HEK293T (cell line): Measurements from ENCODE around the gene BCL7A.

Experiments
- CTCF ChIA-PET: fragments of 350-600 bp; formaldehyde crosslinking; extraction: SDS; loops from one replicate; lab custom pipeline; 2021; ENCODE audit warnings: antibody characterized with exemption, inconsistent platforms; lab: Yijun Ruan, JAX
- POLR2A ChIA-PET: fragments of 350-600 bp; formaldehyde crosslinking; extraction: SDS; loops from one replicate; lab custom pipeline; 2020; ENCODE audit warnings: antibody characterized with exemption, inconsistent platforms; lab: Yijun Ruan, JAX
- DNase-seq: peaks from one replicate; pipeline ENCODE4 v3.0.0; 2012; ENCODE audit warnings: mixed read lengths; ENCODE audit errors: extremely low spot score
- ARNT ChIP-seq: fragments of 450-650 bp; IDR thresholded peaks from 2 replicates; pipeline ENCODE4 v1.6.1; 2017; ENCODE audit warnings: mild to moderate bottlenecking
- BHLHE40 ChIP-seq: fragments of 450-650 bp; IDR thresholded peaks from 2 replicates; pipeline ENCODE4 v1.6.1; 2016; ENCODE audit warnings: mild to moderate bottlenecking, moderate library complexity, borderline replicate concordance
- CTBP1 ChIP-seq: fragments of 450-650 bp; IDR thresholded peaks from 2 replicates; pipeline ENCODE4 v1.6.1; 2016; ENCODE audit warnings: borderline replicate concordance
- ELF4 ChIP-seq: fragments of 450-650 bp; IDR thresholded peaks from 2 replicates; pipeline ENCODE4 v1.6.1; 2017; ENCODE audit warnings: antibody characterized with exemption
- FOXA1 ChIP-seq: fragments of 450-650 bp; IDR thresholded peaks from 2 replicates; pipeline ENCODE4 v1.6.1; 2016; ENCODE audit warnings: mild to moderate bottlenecking
- FOXK2 ChIP-seq: fragments of 450-650 bp; IDR thresholded peaks from 2 replicates; pipeline ENCODE4 v1.6.1; 2016; ENCODE audit warnings: mild to moderate bottlenecking
- FOXM1 ChIP-seq: fragments of 450-650 bp; IDR thresholded peaks from 2 replicates; pipeline ENCODE4 v1.6.1; 2017; ENCODE audit warnings: mild to moderate bottlenecking, borderline replicate concordance
- HDGF ChIP-seq: fragments of 450-650 bp; IDR thresholded peaks from 2 replicates; pipeline ENCODE4 v1.6.1; 2017; ENCODE audit warnings: antibody characterized with exemption, borderline replicate concordance
- L3MBTL2 ChIP-seq: fragments of 450-650 bp; conservative IDR thresholded peaks from 2 replicates; pipeline ENCODE4 v1.6.1; 2016; ENCODE audit warnings: mild to moderate bottlenecking
- LEF1 ChIP-seq: fragments of 450-650 bp; IDR thresholded peaks from 2 replicates; pipeline ENCODE4 v1.6.1; 2017; ENCODE audit warnings: mild to moderate bottlenecking, borderline replicate concordance
- NFRKB ChIP-seq: fragments of 450-650 bp; IDR thresholded peaks from 2 replicates; pipeline ENCODE4 v1.6.1; 2016; ENCODE audit warnings: mild to moderate bottlenecking, moderate library complexity
- SP1 ChIP-seq: fragments of 450-650 bp; IDR thresholded peaks from 2 replicates; pipeline ENCODE4 v1.6.1; 2017
- SUZ12 ChIP-seq: fragments of 450-650 bp; IDR thresholded peaks from 2 replicates; pipeline ENCODE4 v1.6.1; 2016; ENCODE audit warnings: mild to moderate bottlenecking
- TARDBP ChIP-seq: fragments of 450-650 bp; IDR thresholded peaks from 2 replicates; pipeline ENCODE4 v1.6.1; 2016
- ZNF384 ChIP-seq: fragments of 450-650 bp; IDR thresholded peaks from 2 replicates; pipeline ENCODE4 v1.6.1; 2016
- TF ChIP-seq, protein P1 (sequence below): fragments of 450-650 bp; IDR thresholded peaks from 2 replicates; pipeline ENCODE4 v1.6.1; 2016

BCL7A gene

DNA sequence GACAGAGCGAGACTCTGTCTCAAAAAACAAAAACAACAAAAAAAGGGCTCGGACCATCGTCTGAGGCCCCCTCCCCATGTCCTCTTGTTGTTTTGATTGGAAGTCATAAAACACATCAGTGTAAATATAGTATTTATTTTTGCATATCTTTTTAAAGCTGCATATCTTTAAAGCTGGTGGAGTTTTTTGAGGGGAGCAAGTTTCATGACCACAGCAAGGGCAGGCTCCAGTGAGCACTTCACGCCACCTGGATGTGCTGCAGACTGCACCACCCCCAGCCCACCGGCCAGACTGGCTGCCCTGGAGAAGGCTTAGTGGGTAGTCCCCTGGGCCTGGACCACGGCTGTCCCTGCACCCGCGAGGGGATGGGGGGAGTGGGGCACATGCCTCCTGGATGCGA lies 11.9 kb upstream of the BCL7A start:
- CTCF ChIA-PET = no interaction called here
- TF ChIP-seq TARDBP (no peak), FOXM1 (no peak), ARNT (no peak), L3MBTL2 (no peak), CTBP1 (no peak), ZNF384 (no peak), LEF1 (no peak), SUZ12 (no peak), SP1 (no peak), ELF4 (no peak), BHLHE40 (no peak)
- DNase-seq = no peak
- POLR2A ChIA-PET = no interaction called here

DNA sequence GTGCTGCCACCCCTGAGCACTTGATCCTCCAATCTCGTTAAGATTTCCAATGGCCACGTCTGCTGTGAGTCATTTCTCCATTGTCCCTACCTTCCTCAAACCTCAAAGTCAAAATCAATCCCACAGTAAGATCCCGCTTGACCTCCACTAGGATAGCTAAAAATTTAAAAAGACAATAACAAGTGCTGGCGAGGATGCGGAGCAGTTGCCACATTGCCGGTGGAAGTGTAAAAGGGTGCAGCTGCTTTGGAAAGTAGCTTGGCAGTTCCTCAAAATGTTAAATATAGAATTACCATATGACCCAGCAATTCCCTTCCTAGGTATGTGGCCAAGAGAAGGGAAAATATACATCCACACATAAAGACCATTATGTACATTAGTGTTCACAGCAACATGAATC lies 9.5 kb upstream of the BCL7A start:
- TF ChIP-seq SUZ12 (no peak), ARNT (no peak), FOXA1 (no peak), HDGF (no peak), SP1 (no peak), ZNF384 (no peak), CTBP1 (no peak), NFRKB (no peak), ELF4 (no peak)
- ChIA-PET POLR2A (interaction anchor here (1.2 kb wide), 1 partner anchor 66 kb away, joined by 3 read pairs; no protein-coding TSS in a partner anchor), CTCF (no interaction called here)
- no peak for DNase-seq

DNA sequence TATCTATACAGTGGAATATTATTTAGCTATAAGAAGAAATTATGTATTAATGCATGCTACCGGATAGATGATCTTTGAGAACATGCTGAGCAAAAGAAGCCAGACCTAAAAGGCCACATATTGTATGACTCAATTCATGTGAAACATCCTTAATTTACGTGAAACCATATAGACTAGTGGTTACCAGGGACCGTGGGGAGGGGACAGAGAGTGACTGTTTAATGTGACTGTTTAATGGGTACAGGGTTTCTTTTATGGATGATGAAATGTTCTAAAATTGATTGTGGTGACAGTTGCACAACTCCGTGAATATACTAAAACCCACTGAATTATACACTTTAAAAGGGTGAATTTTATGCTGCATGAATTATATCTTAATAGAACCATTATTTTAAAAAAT lies 8.5 kb upstream of the BCL7A start:
- TF ChIP-seq FOXK2 = no peak
- no peak for TF ChIP-seq ZNF384
- no peak for TF ChIP-seq ELF4
- TF ChIP-seq SP1 = no peak
- no peak for TF ChIP-seq BHLHE40
- no peak for DNase-seq
- POLR2A ChIA-PET = interaction anchor here (1.2 kb wide), 1 partner anchor 65 kb away, joined by 3 read pairs; no protein-coding TSS in a partner anchor
- CTCF ChIA-PET = no interaction called here

DNA sequence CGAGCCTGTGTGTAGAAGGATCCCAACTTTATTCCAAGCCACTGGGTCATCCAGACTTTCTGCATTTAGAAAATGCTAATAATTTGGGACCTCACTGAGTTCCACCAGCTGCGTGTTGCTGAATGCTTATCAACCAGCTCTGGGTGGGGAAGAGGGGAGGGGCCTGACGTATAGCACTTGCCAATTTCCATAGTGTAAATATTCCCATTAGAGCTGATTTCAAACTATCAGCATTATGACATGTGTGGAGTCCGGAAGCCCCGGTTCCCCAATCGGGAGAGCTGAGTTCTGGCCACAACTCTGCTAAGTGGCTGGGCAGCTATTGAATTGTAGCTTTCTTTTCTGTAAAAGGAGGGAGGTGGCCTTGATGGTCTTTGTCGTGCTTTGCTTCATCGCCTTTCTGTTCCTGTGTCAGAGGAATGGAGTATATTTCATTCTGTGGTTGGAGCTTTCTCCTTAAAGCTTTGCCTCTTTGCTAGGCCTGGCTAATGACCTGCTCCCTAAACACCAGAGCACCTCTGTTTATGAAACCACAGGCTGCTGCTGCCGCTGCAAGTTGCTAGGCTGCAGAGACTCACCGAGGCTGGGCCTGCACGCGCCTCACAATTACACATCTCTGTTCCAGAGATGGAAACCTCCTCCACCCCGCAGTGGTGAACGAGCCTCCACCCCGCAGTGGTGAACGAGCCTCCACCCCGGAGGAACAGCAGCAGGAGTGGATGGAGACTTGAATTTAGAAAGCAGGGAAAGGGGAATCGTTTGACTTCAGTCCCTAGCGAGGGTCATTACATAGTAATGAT lies 7.7 kb upstream of the BCL7A start:
- TF ChIP-seq FOXA1 = no peak
- no peak for TF ChIP-seq FOXK2
- TF ChIP-seq CTBP1 = no peak
- TF ChIP-seq SUZ12 = no peak
- TF ChIP-seq BHLHE40 = no peak
- TF ChIP-seq ARNT = no peak
- TF ChIP-seq SP1 = no peak
- TF ChIP-seq, protein P1, sequence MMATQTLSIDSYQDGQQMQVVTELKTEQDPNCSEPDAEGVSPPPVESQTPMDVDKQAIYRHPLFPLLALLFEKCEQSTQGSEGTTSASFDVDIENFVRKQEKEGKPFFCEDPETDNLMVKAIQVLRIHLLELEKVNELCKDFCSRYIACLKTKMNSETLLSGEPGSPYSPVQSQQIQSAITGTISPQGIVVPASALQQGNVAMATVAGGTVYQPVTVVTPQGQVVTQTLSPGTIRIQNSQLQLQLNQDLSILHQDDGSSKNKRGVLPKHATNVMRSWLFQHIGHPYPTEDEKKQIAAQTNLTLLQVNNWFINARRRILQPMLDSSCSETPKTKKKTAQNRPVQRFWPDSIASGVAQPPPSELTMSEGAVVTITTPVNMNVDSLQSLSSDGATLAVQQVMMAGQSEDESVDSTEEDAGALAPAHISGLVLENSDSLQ = no peak
- no peak for TF ChIP-seq FOXM1
- TF ChIP-seq ELF4 = no peak
- TF ChIP-seq LEF1 = no peak
- no peak for TF ChIP-seq L3MBTL2
- no peak for TF ChIP-seq NFRKB
- TF ChIP-seq HDGF = no peak
- TF ChIP-seq TARDBP = no peak
- ChIA-PET CTCF (interaction anchor here (0.6 kb wide), 1 partner anchor 365 kb away, joined by 3 read pairs; no protein-coding TSS in a partner anchor), POLR2A (no interaction called here)
- DNase-seq = no peak

DNA sequence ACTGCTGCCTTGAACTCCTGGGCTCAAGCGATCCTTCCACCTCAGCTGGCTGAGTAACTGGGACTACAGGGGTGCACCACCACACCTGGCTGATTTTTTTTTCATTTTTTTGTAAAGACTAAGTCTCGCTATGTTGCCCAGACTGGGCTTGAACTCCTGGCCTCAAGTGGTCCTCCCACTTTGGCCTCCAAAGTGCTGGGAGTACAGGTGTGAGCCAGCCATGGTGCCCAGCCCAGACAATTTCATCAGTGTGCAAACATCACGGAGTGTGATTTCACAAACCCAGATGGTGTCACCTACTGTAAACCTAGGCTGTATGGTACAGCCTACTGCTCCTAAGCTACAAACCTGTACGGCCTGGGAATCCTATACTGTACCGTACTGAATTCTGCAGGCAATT lies 6.9 kb upstream of the BCL7A start:
- DNase-seq = no peak
- POLR2A ChIA-PET = no interaction called here
- TF ChIP-seq FOXA1 (no peak), HDGF (no peak), ZNF384 (no peak), LEF1 (no peak), TARDBP (no peak), ARNT (no peak), BHLHE40 (no peak), FOXK2 (no peak), NFRKB (no peak), SUZ12 (no peak), CTBP1 (no peak), L3MBTL2 (no peak), SP1 (no peak), ELF4 (no peak), FOXM1 (no peak)
- TF ChIP-seq, protein P1 = no peak
- CTCF ChIA-PET = no interaction called here

DNA sequence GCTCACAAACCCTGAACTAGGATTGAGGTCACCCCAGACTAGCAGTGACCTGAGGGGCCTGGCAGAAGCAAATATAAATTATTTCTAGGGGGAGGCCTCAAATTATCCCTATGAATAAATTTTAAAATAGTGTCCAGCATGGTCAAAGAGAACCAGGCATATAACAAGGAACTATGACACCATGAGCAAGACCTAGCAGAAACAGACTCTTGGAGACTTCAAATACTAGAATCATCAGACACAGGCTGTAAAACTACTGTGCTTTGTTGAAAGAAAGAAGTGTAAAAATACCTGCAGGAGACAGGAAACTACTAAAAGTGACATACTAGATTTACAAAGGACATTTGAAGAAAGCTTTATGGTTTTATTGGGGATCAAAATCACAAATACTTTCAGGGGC lies 3.2 kb upstream of the BCL7A start:
- no peak for DNase-seq
- no peak for TF ChIP-seq FOXM1
- TF ChIP-seq SP1 = no peak
- TF ChIP-seq ARNT = no peak
- no peak for TF ChIP-seq CTBP1
- no peak for TF ChIP-seq L3MBTL2
- TF ChIP-seq LEF1 = no peak
- TF ChIP-seq, protein P1 = no peak
- TF ChIP-seq ZNF384 = no peak
- no peak for TF ChIP-seq TARDBP
- no peak for TF ChIP-seq FOXK2
- TF ChIP-seq NFRKB = no peak
- TF ChIP-seq HDGF = no peak
- TF ChIP-seq SUZ12 = no peak
- TF ChIP-seq ELF4 = no peak
- TF ChIP-seq FOXA1 = no peak
- TF ChIP-seq BHLHE40 = no peak
- POLR2A ChIA-PET = no interaction called here
- CTCF ChIA-PET = interaction anchor here (0.7 kb wide), 1 partner anchor 100 kb away, joined by 4 read pairs; the partner anchor contains the start of gene CFAP251
